HPDE6-E6E7 (cell line): ENCODE results near the gene ATP10D.
"Not testable (repeated sequence)": the region's sequence is repeated elsewhere in the genome, so short reads cannot be mapped to it uniquely, and the experiment has no call there.

Experiments used
- DNase-seq: peaks from one replicate; pipeline ENCODE4 v3.0.0; 2011; ENCODE audit warnings: missing footprints; ENCODE audit errors: extremely low spot score

ATP10D gene

GRCh38 chr4:47488706-47489105 lies 3.6 kb downstream of the ATP10D start:
- no peak for DNase-seq

- peak; percentile 7 for DNase-seq
These were observed 5.5 kb downstream of the ATP10D start for GRCh38 chr4:47490550-47490949.

GRCh38 chr4:47493238-47494123 lies 8.4 kb downstream of the ATP10D start:
- DNase-seq: no peak

- no peak for DNase-seq
These were observed 9.0 kb downstream of the ATP10D start for GRCh38 chr4:47494124-47494430.

- DNase-seq: no peak
These were observed 13.8 kb downstream of the ATP10D start for GRCh38 chr4:47498899-47499298.

GRCh38 chr4:47499700-47500099 lies 14.6 kb downstream of the ATP10D start:
- no peak for DNase-seq

- DNase-seq: no peak
These were observed 15.7 kb downstream of the ATP10D start for GRCh38 chr4:47500776-47501175.

- DNase-seq: no peak
These were observed 20.1 kb downstream of the ATP10D start for GRCh38 chr4:47505147-47505546.

- DNase-seq: no peak
These were observed 20.6 kb downstream of the ATP10D start for GRCh38 chr4:47505666-47506065.

- DNase-seq: no peak
These were observed 25.6 kb downstream of the ATP10D start for GRCh38 chr4:47510506-47511143.

GRCh38 chr4:47513461-47513860 lies 28.4 kb downstream of the ATP10D start:
- DNase-seq: no peak

- no peak for DNase-seq
These were observed 34.3 kb downstream of the ATP10D start for GRCh38 chr4:47519239-47519883.

- peak; percentile 39 for DNase-seq
These were observed 40.2 kb downstream of the ATP10D start for GRCh38 chr4:47525154-47525819.

GRCh38 chr4:47526281-47526680 lies 41.2 kb downstream of the ATP10D start:
- DNase-seq: no peak

GRCh38 chr4:47528646-47529045 lies 43.6 kb downstream of the ATP10D start:
- not testable (repeated sequence) for DNase-seq

GRCh38 chr4:47530801-47531200 lies 45.7 kb downstream of the ATP10D start:
- no peak for DNase-seq

- peak; percentile 73 for DNase-seq
These were observed 46.3 kb downstream of the ATP10D start for GRCh38 chr4:47531241-47531953.

GRCh38 chr4:47531954-47532321 lies 46.9 kb downstream of the ATP10D start:
- DNase-seq: no peak

GRCh38 chr4:47532658-47533057 lies 47.6 kb downstream of the ATP10D start:
- no peak for DNase-seq

GRCh38 chr4:47533689-47534347 lies 48.7 kb downstream of the ATP10D start:
- no peak for DNase-seq

GRCh38 chr4:47534772-47535171 lies 49.7 kb downstream of the ATP10D start:
- no peak for DNase-seq
